Measurements from ENCODE around the gene CCDC14.

DNA sequence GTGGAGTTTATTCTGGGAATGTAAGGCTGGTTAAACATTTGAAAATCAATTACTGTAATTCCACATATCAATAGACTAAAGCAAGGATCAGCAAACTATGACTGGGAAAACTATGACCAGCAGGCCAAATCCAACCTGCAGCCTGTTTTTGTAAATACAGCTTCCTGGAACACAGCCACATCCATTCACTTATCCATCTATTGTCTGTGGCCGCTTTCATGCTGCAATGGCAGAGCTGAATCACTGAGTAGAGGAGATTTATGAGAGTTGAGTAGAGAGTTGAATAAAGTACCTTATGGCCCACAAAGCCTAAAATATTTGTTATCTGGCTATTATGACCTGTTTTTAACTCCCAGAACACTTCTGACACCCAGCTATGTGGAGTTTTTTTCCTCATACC, 89.1 kb downstream of the CCDC14 start:
- no peak for TF ChIP-seq POLR2A (IDR thresholded peaks at IDR 0.05; ENCODE audit: low read depth, low read length)
- TF ChIP-seq POLR2AphosphoS5 (IDR thresholded peaks at IDR 0.05; ENCODE audit: low read depth, low read length): no peak
